ENCODE data around the gene GPR84.

GPR84 gene

DNA sequence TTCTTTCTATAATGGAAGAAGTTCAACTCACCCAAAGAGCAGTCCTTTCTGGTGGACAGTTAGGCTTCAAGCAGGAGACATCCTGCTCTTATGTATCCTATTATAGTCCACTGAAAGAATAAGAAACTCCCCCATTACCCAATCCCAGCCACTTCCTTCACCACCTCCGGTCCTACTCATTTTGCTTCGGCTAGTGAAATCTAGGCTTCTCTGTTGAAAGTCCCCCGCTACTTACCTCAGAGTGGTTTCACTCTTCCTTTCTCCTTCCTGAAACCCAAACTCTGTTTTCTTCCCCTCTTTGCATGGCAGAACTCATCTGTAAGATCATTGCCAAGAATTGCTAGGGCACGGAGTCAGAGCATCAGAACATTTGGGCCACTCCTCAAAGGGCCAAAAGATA lies at the start of gene GPR84:
GPR84 (minus strand) TSS at position 74 of the 400 bp plus-strand sequence. CDS start 635 bp downstream, outside the sequence.
- TF ChIP-seq CTCF (IDR thresholded peaks at IDR 0.05; ENCODE audit: insufficient read depth, low read length, poor library complexity, severe bottlenecking), result no peak
- no peaks in the 10 kb centered on the region for H3K27me3 ChIP-seq (replicated peaks; ENCODE audit: control insufficient read depth, insufficient read depth, low read length)
- DNase-seq (ENCODE audit: extremely low read depth, insufficient read length), result no peak

DNA sequence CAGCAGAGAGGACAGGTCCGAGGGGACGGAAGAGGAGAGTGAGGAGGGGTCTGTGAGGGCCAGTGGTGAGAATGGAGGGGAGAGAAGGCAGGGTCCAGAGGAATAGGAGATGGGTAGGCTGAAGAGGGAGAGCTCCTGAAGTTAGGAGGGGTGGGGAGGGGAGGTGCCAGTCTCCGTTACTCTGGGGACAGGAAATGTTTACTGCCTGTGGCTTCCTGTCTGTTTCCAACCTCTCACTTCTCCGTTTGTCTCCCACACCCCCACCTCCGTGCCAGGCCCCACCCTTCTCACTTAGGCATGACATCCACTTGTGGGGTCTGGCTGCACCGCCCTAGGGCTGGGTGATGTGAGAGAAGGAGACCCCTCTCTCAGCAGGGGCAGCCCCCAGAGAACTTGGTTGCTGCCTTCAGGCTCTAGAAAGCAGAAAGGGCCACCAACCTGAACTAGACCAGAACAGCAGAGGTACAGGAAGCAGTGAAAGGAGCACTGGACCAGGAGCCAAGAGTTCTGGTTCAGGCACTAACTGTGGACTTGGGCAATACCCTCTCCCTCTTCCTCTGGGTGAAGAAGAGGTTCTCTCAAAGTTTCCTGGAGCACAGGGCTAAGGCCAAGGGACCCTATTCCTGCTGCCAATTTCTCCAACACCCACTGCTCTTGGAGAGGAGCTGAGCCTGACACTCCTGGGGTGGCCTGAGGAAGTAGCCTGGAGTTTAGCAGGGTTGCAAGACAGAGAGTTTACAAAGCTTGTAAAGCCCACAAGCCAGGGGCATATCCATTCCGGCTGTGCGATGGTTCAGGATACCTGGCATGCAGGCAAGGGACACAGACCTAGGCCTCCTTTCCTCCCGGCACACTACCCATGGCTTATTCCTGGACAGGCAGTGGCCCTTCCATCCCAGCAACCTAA lies 49.3 kb upstream of the GPR84 start:
- TF ChIP-seq CTCF (IDR thresholded peaks at IDR 0.05; ENCODE audit: insufficient read depth, low read length, poor library complexity, severe bottlenecking), result no peak
- Histone ChIP-seq H3K27me3 (replicated peaks; ENCODE audit: control insufficient read depth, insufficient read depth, low read length) (no peaks in the 10 kb centered on the region; the same call in 1 of the 2 replicates), H3K36me3 (ENCODE audit: control insufficient read depth, insufficient read depth, low read length) (no peaks in the 10 kb centered on the region), H3K4me3 (replicated peaks; ENCODE audit: low read depth, low read length) (no peak overlapping the region)
- DNase-seq (ENCODE audit: extremely low read depth, insufficient read length), result no peak

More for the DNA sequence above, at the start of gene GPR84:
- Histone ChIP-seq H3K4me3 (replicated peaks; ENCODE audit: low read depth, low read length) (peak within 1 kb of the TSS; percentile 29; the same call in 1 of the 2 replicates), H3K36me3 (ENCODE audit: control insufficient read depth, insufficient read depth, low read length) (no peaks in the 10 kb centered on the region)

- H3K27me3 ChIP-seq (replicated peaks; ENCODE audit: control insufficient read depth, insufficient read depth, low read length), result no peaks in the 10 kb centered on the region
- no peak for DNase-seq (ENCODE audit: extremely low read depth, insufficient read length)
- TF ChIP-seq CTCF (IDR thresholded peaks at IDR 0.05; ENCODE audit: insufficient read depth, low read length, poor library complexity, severe bottlenecking), result no peak
- H3K4me3 ChIP-seq (replicated peaks; ENCODE audit: low read depth, low read length), result no peak overlapping the region
- H3K36me3 ChIP-seq (ENCODE audit: control insufficient read depth, insufficient read depth, low read length), result no peaks in the 10 kb centered on the region
Measured at GRCh38 chr12:54412786-54413185, 48.5 kb upstream of the GPR84 start.

DNA sequence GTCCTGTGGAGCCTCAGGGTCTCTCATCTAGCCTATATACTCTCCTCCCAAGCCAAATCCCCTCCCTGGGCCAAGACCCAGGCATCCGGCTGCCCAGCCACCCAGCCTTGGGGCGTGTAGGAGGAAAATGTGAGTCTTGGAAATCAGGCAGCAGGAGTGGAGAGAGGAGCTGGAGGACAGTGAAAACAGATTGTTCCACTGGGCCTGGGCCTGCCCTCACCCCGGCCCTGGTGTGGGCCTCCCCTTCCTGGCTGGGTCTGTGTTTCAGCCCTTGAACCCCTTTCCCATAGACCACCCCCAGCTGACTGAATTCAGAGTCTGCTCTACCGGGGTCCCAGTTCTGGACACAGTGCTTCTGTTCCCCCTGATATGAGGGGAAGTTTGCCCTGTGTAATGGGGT lies 48.1 kb upstream of the GPR84 start:
- no peak overlapping the region for H3K4me3 ChIP-seq (replicated peaks; ENCODE audit: low read depth, low read length)
- no peak for TF ChIP-seq CTCF (IDR thresholded peaks at IDR 0.05; ENCODE audit: insufficient read depth, low read length, poor library complexity, severe bottlenecking)
- no peaks in the 10 kb centered on the region for H3K27me3 ChIP-seq (replicated peaks; ENCODE audit: control insufficient read depth, insufficient read depth, low read length)
- no peak for DNase-seq (ENCODE audit: extremely low read depth, insufficient read length)
- no peaks in the 10 kb centered on the region for H3K36me3 ChIP-seq (ENCODE audit: control insufficient read depth, insufficient read depth, low read length)

- Histone ChIP-seq H3K27me3 (replicated peaks; ENCODE audit: control insufficient read depth, insufficient read depth, low read length) (no peaks in the 10 kb centered on the region), H3K4me3 (replicated peaks; ENCODE audit: low read depth, low read length) (no peak overlapping the region), H3K36me3 (ENCODE audit: control insufficient read depth, insufficient read depth, low read length) (no peaks in the 10 kb centered on the region)
- no peak for DNase-seq (ENCODE audit: extremely low read depth, insufficient read length)
- no peak for TF ChIP-seq CTCF (IDR thresholded peaks at IDR 0.05; ENCODE audit: insufficient read depth, low read length, poor library complexity, severe bottlenecking)
Measured at GRCh38 chr12:54411391-54412241, 47.3 kb upstream of the GPR84 start.

Measured in GM06990 (cell line).